K562 (cell line): ENCODE measurements around the gene ISYNA1. TPM values are rescaled to one million over a fixed set of nuclear protein-coding genes. Genes with fewer than 3 reads are reported as not detected.

Source experiments
- ARID4B ChIP-seq: sonication (generic); formaldehyde crosslinking; IDR thresholded peaks from 2 replicates; pipeline ENCODE4 v1.8.0; 2022; ENCODE audit warnings: mild to moderate bottlenecking, missing genetic modification reagents
- CHD1 ChIP-seq: fragments of 200-600 bp; sonication (generic); IDR thresholded peaks from one replicate; pipeline ENCODE4 v1.6.1; 2012; ENCODE audit warnings: mild to moderate bottlenecking, moderate library complexity, low read length, inconsistent platforms
- COPS2 ChIP-seq: fragments of 450-650 bp; conservative IDR thresholded peaks from 2 replicates; pipeline ENCODE4 v1.6.1; 2016; ENCODE audit warnings: mild to moderate bottlenecking, moderate library complexity
- FOXM1 ChIP-seq, 2 experiments: fragments of 450-650 bp in 1 of 2; sonication (generic) in 1 of 2; formaldehyde crosslinking in 1 of 2; IDR thresholded peaks; 2 replicates each; pipeline versions ENCODE4 v1.6.1 to v1.9.0; 2017 to 2022; ENCODE audit warnings: low read depth in 2 of 2, mild to moderate bottlenecking in 2 of 2, missing genetic modification reagents in 1 of 2, moderate library complexity in 1 of 2
- HNRNPUL1 ChIP-seq: fragments of 200-400 bp; formaldehyde crosslinking; IDR thresholded peaks from 2 replicates; pipeline ENCODE4 v1.6.1; 2017; ENCODE audit warnings: low read length
- KLF1 ChIP-seq: fragments of 450-650 bp; IDR thresholded peaks from 2 replicates; pipeline ENCODE4 v1.6.1; 2016; ENCODE audit warnings: missing genetic modification characterization, missing compliant biosample characterization
- KLF16 ChIP-seq: IDR thresholded peaks from 2 replicates; pipeline ENCODE4 v1.6.1; 2016; ENCODE audit warnings: antibody characterized with exemption
- NFYB ChIP-seq: IDR thresholded peaks from 2 replicates; pipeline ENCODE4 v1.6.1; 2011; ENCODE audit warnings: mild to moderate bottlenecking, moderate library complexity; ENCODE audit not compliant: insufficient read length; ENCODE audit errors: extremely low read depth
- NR0B1 ChIP-seq: fragments of 450-650 bp; IDR thresholded peaks from one replicate; pipeline ENCODE4 v1.6.1; 2018; ENCODE audit warnings: mild to moderate bottlenecking, moderate library complexity; ENCODE audit not compliant: partially characterized antibody
- POLR3A ChIP-seq: IDR thresholded peaks from 2 replicates; pipeline ENCODE4 v1.6.1; 2011; ENCODE audit warnings: borderline replicate concordance, mild to moderate bottlenecking, moderate library complexity; ENCODE audit not compliant: insufficient read length, insufficient read depth; ENCODE audit errors: extremely low read depth
- PRMT5 ChIP-seq: sonication (generic); formaldehyde crosslinking; IDR thresholded peaks from 2 replicates; pipeline ENCODE4 v1.5.0; 2020; ENCODE audit warnings: missing genetic modification reagents
- SP1 ChIP-seq: sonication (generic); formaldehyde crosslinking; IDR thresholded peaks from 2 replicates; pipeline ENCODE4 v1.8.1; 2022; ENCODE audit warnings: mild to moderate bottlenecking, missing genetic modification reagents
- TAF9B ChIP-seq: fragments of 450-650 bp; IDR thresholded peaks from 2 replicates; pipeline ENCODE4 v1.6.1; 2018; ENCODE audit warnings: mild to moderate bottlenecking; ENCODE audit not compliant: partially characterized antibody
- ZBTB8A ChIP-seq: fragments of 450-650 bp; IDR thresholded peaks from 2 replicates; pipeline ENCODE4 v1.6.1; 2018; ENCODE audit warnings: mild to moderate bottlenecking, moderate library complexity; ENCODE audit not compliant: partially characterized antibody
- ZFP30 ChIP-seq: fragments of 250-450 bp; sonication (Bioruptor Pico); IDR thresholded peaks from 2 replicates; pipeline ENCODE4 v1.8.0; 2022; ENCODE audit warnings: moderate library complexity, mild to moderate bottlenecking, inconsistent platforms, borderline replicate concordance
- ZNF174 ChIP-seq: fragments of 250-450 bp; sonication (Bioruptor Pico); IDR thresholded peaks from 2 replicates; pipeline ENCODE4 v1.4.0; 2020; ENCODE audit warnings: mild to moderate bottlenecking
- ZNF511 ChIP-seq: sonication (generic); formaldehyde crosslinking; IDR thresholded peaks from 2 replicates; pipeline ENCODE4 v1.8.0; 2022; ENCODE audit warnings: mild to moderate bottlenecking, missing genetic modification reagents
- ZNF561 ChIP-seq: fragments of 450-650 bp; formaldehyde crosslinking; conservative IDR thresholded peaks from 2 replicates; pipeline ENCODE4 v1.4.0; 2020; ENCODE audit warnings: mild to moderate bottlenecking, moderate library complexity
- ZNF584 ChIP-seq: fragments of 200-800 bp; sonication (Bioruptor generic); IDR thresholded peaks from 2 replicates; pipeline ENCODE4 v1.6.1; 2016; ENCODE audit warnings: low read depth, mild to moderate bottlenecking, missing genetic modification characterization, missing compliant biosample characterization
- ZNF655 ChIP-seq: fragments of 250-450 bp; sonication (Bioruptor Pico); IDR thresholded peaks from 2 replicates; pipeline ENCODE4 v1.5.0; 2021
- polyA plus RNA-seq, 8 experiments: library from polyadenylated mRNA; depleted of rRNA in 4 of 8; stranded (reverse) in 5 of 8; unstranded in 3 of 8; fragments of >200 nt; fragmentation: Nextera tagmentation in 2 of 8; fragmentation: Illumina TruSeq in 1 of 8; extraction: Ambion mirVana in 2 of 8; extraction: Trizol in 1 of 8; gene quantifications; 2 replicates each; pipeline versions ENCODE4 v1.2.1 to v1.2.3, GENCODE V29; 2011 to 2014; ENCODE audit warnings: inconsistent platforms in 1 of 8, missing spikeins in 1 of 8
- total RNA-seq, 7 experiments: library from RNA; depleted of rRNA in 6 of 7; stranded (reverse); fragments of >200 nt in 6 of 7; fragmentation: Illumina TruSeq in 2 of 7; extraction: Trizol in 2 of 7; gene quantifications; 2 replicates each; pipeline versions ENCODE4 v1.2.1 to v1.2.3, GENCODE V29; 2011 to 2021; ENCODE audit warnings: low replicate concordance in 1 of 7

ISYNA1 gene
- total and polyA plus RNA-seq, 9 of the 15 experiments (the other 6 are each of a cell fraction or from before 2014, with no cell fraction given) = 21.8 to 460 (median 93.2) TPM

GRCh38 chr19:18388100-18388959 lies 49.6 kb downstream of the ISYNA1 start (continued):
- TF ChIP-seq NFYB (no peak), POLR3A (no peak), KLF16 (0 out of 2 replicates have a peak, but pooled peaks have one; percentile 58), ZNF174 (CRISPR knock-in tag) (no peak), ZNF655 (CRISPR knock-in tag) (no peak), ZBTB8A (no peak), SP1 (CRISPR knock-in tag) (peak; percentile 75), ARID4B (CRISPR knock-in tag) (peak; percentile 98), KLF1 (tag) (no peak), CHD1 (peak; percentile 17), ZNF584 (CRISPR knock-in tag) (no peak), PRMT5 (no peak), ZFP30 (no peak), NR0B1 (no peak), TAF9B (no peak), HNRNPUL1 (no peak), FOXM1 (IDR thresholded peaks at IDR 0.05; ENCODE audit: low read depth) (no peak), FOXM1 (CRISPR knock-in tag; IDR thresholded peaks at IDR 0.05; ENCODE audit: low read depth) (peak; percentile 94; the same call in 1 of the 2 replicates), COPS2 (no peak), ZNF561 (CRISPR knock-in tag) (no peak), ZNF511 (CRISPR knock-in tag) (peak; percentile 93)
